K562 (cell line): ENCODE data around the gene EVI5. TPM values are rescaled to one million over a fixed set of nuclear protein-coding genes. Genes with fewer than 3 reads are reported as not detected.

Experiments used
- ATF6 ChIP-seq: sonication (generic); formaldehyde crosslinking; IDR thresholded peaks from 2 replicates; pipeline ENCODE4 v1.4.0; 2020; ENCODE audit warnings: mild to moderate bottlenecking, missing genetic modification reagents
- ATF7 ChIP-seq: fragments of 450-650 bp; IDR thresholded peaks from 2 replicates; pipeline ENCODE4 v1.7.1; 2014; ENCODE audit warnings: mild to moderate bottlenecking, moderate library complexity
- DLX4 ChIP-seq: fragments of 250-450 bp; sonication (Bioruptor Pico); IDR thresholded peaks from 2 replicates; pipeline ENCODE4 v1.6.1; 2021; ENCODE audit warnings: mild to moderate bottlenecking
- ETV5 ChIP-seq: sonication (generic); formaldehyde crosslinking; IDR thresholded peaks from 2 replicates; pipeline ENCODE4 v1.4.0; 2020; ENCODE audit warnings: low read depth, mild to moderate bottlenecking, missing genetic modification reagents
- GATAD2A ChIP-seq: fragments of 450-650 bp; IDR thresholded peaks from 2 replicates; pipeline ENCODE4 v1.6.1; 2017
- JUNB ChIP-seq: fragments of 450-650 bp; formaldehyde crosslinking; conservative IDR thresholded peaks from 2 replicates; pipeline ENCODE4 v1.4.0; 2020; ENCODE audit warnings: mild to moderate bottlenecking
- KAT2B ChIP-seq: IDR thresholded peaks from one replicate; pipeline ENCODE4 v1.6.1; 2012; ENCODE audit warnings: low read depth, mild to moderate bottlenecking, control low read depth, inconsistent platforms, low read length, moderate library complexity
- KLF16 ChIP-seq: IDR thresholded peaks from 2 replicates; pipeline ENCODE4 v1.6.1; 2016; ENCODE audit warnings: antibody characterized with exemption
- NELFE ChIP-seq: IDR thresholded peaks from 2 replicates; pipeline ENCODE4 v1.6.1; 2011; ENCODE audit warnings: mild to moderate bottlenecking; ENCODE audit not compliant: insufficient read depth, insufficient read length
- NFRKB ChIP-seq: fragments of 450-650 bp; IDR thresholded peaks from 2 replicates; pipeline ENCODE4 v1.6.1; 2016; ENCODE audit warnings: low read depth
- NRF1 ChIP-seq, 2 experiments: fragments of 450-650 bp; IDR thresholded peaks in 1 of 2; conservative IDR thresholded peaks in 1 of 2; 2 replicates each; pipeline ENCODE4 v1.6.1; 2014; ENCODE audit warnings: mild to moderate bottlenecking in 2 of 2
- PATZ1 ChIP-seq: fragments of 250-450 bp; sonication (Bioruptor Pico); IDR thresholded peaks from 2 replicates; pipeline ENCODE4 v1.5.0; 2020; ENCODE audit warnings: mild to moderate bottlenecking, borderline replicate concordance
- PRDM10 ChIP-seq: fragments of 450-650 bp; IDR thresholded peaks from 2 replicates; pipeline ENCODE4 v1.6.1; 2018; ENCODE audit not compliant: partially characterized antibody
- RBM25 ChIP-seq: fragments of 200-400 bp; formaldehyde crosslinking; IDR thresholded peaks from 2 replicates; pipeline ENCODE4 v1.6.1; 2018; ENCODE audit warnings: low read length, low read depth, moderate library complexity; ENCODE audit not compliant: severe bottlenecking
- RBM34 ChIP-seq: fragments of 200-400 bp; formaldehyde crosslinking; IDR thresholded peaks from 2 replicates; pipeline ENCODE4 v1.6.1; 2018; ENCODE audit warnings: low read length, borderline replicate concordance; ENCODE audit not compliant: insufficient read depth
- SAP30 ChIP-seq: fragments of 200-600 bp; sonication (generic); IDR thresholded peaks from 2 replicates; pipeline ENCODE4 v1.6.1; 2012; ENCODE audit warnings: borderline replicate concordance, low read depth, mild to moderate bottlenecking, moderate library complexity, low read length, control low read depth, inconsistent platforms; ENCODE audit not compliant: insufficient read depth, poor library complexity, severe bottlenecking
- SIN3B ChIP-seq: fragments of 450-650 bp; IDR thresholded peaks from 2 replicates; pipeline ENCODE4 v1.6.1; 2017; ENCODE audit warnings: low read depth, mild to moderate bottlenecking, moderate library complexity
- TAF7 ChIP-seq: fragments of 450-650 bp; IDR thresholded peaks from 2 replicates; pipeline ENCODE4 v1.6.1; 2016; ENCODE audit warnings: missing genetic modification characterization, missing compliant biosample characterization
- TSC22D4 ChIP-seq: fragments of 450-650 bp; IDR thresholded peaks from 2 replicates; pipeline ENCODE4 v1.6.1; 2016; ENCODE audit warnings: missing genetic modification characterization, missing biosample characterization, control low read depth
- ZC3H8 ChIP-seq: fragments of 450-650 bp; IDR thresholded peaks from 2 replicates; pipeline ENCODE4 v1.6.1; 2017
- polyA plus RNA-seq, 8 experiments: library from polyadenylated mRNA; depleted of rRNA in 4 of 8; stranded (reverse) in 5 of 8; unstranded in 3 of 8; fragments of >200 nt; fragmentation: Nextera tagmentation in 2 of 8; fragmentation: Illumina TruSeq in 1 of 8; extraction: Ambion mirVana in 2 of 8; extraction: Trizol in 1 of 8; gene quantifications; 2 replicates each; pipeline versions ENCODE4 v1.2.1 to v1.2.3, GENCODE V29; 2011 to 2014; ENCODE audit warnings: inconsistent platforms in 1 of 8, missing spikeins in 1 of 8
- total RNA-seq, 7 experiments: library from RNA; depleted of rRNA in 6 of 7; stranded (reverse); fragments of >200 nt in 6 of 7; fragmentation: Illumina TruSeq in 2 of 7; extraction: Trizol in 2 of 7; gene quantifications; 2 replicates each; pipeline versions ENCODE4 v1.2.1 to v1.2.3, GENCODE V29; 2011 to 2021; ENCODE audit warnings: low replicate concordance in 1 of 7
- TF ChIP-seq, protein P1 (sequence below): fragments of 450-650 bp; formaldehyde crosslinking; IDR thresholded peaks from 2 replicates; pipeline ENCODE4 v1.4.0; 2022; ENCODE audit warnings: mild to moderate bottlenecking, moderate library complexity

Gene EVI5
- total and polyA plus RNA-seq, 9 of the 15 experiments (the other 6 are each of a cell fraction or from before 2014, with no cell fraction given) = 1.7 to 50.1 (median 13.7) TPM

DNA sequence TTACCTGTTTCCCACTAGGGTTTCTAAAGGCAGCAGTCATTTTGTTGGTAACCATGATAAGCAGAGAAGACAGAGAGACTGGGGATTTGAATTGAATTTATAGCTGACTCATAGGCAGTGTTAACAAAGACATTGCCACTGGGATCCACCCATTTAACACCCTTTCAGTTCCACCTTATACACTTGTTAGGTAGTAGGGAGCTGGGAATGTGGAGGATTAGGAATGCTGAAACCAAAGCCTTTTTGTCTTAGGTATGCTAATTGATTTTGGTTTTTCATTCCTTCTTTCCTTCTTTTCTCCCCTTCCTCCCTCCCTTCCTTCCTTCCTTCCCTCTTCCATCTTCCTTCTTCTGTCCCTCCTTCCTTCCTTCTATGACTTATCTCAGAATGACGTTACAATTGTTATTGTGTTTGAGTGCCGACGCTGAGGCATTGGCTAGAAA lies 7.5 kb upstream of the EVI5 start (continued):
- no peak for TF ChIP-seq KLF16
- no peak for TF ChIP-seq TAF7
- no peak for TF ChIP-seq ZC3H8
- no peak for TF ChIP-seq PATZ1 (CRISPR knock-in tag)
- TF ChIP-seq KAT2B = no peak
- TF ChIP-seq RBM34 = no peak
- TF ChIP-seq JUNB (CRISPR knock-in tag) = no peak
- no peak for TF ChIP-seq NELFE
- TF ChIP-seq NFRKB = peak; percentile 76; the same call in 1 of the 2 replicates
- TF ChIP-seq ETV5 (CRISPR knock-in tag) = no peak
- no peak for TF ChIP-seq DLX4 (CRISPR knock-in tag)
- TF ChIP-seq GATAD2A = peak; percentile 89; the same call in 1 of the 2 replicates
- no peak for TF ChIP-seq SAP30
- no peak for TF ChIP-seq SIN3B
- TF ChIP-seq, protein P1, sequence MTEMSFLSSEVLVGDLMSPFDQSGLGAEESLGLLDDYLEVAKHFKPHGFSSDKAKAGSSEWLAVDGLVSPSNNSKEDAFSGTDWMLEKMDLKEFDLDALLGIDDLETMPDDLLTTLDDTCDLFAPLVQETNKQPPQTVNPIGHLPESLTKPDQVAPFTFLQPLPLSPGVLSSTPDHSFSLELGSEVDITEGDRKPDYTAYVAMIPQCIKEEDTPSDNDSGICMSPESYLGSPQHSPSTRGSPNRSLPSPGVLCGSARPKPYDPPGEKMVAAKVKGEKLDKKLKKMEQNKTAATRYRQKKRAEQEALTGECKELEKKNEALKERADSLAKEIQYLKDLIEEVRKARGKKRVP (CRISPR knock-in tag) = no peak
- TF ChIP-seq NRF1 (conservative IDR thresholded peaks at IDR 0.05 in 1 of 2, IDR thresholded peaks at IDR 0.05 in 1 of 2) = no peak
- TF ChIP-seq ATF7 = peak; percentile 79
- no peak for TF ChIP-seq ATF6 (CRISPR knock-in tag)
- peak; percentile 96 for TF ChIP-seq PRDM10
- no peak for TF ChIP-seq RBM25
- no peak for TF ChIP-seq TSC22D4 (tag)
